Neuronal stem cell (in vitro differentiated cells): ENCODE results near the gene CCL18.
"Not testable (repeated sequence)": the region's sequence is repeated elsewhere in the genome, so short reads cannot be mapped to it uniquely, and the experiment has no call there.

Experiments
- DNase-seq: peaks from one replicate; pipeline ENCODE4 v3.0.0-alpha.2; 2013; ENCODE audit warnings: low spot score
- H2AFZ ChIP-seq: one replicate; pipeline ENCODE4 v1.6.1; 2013; ENCODE audit warnings: mild to moderate bottlenecking, low read length, inconsistent platforms
- H2AK5ac ChIP-seq: 2 replicates; pipeline ENCODE4 v1.6.1; 2013; ENCODE audit warnings: low read depth, mild to moderate bottlenecking, inconsistent platforms, low read length, moderate library complexity, mixed read lengths
- H2BK120ac ChIP-seq: 2 replicates; pipeline ENCODE4 v1.6.1; 2013; ENCODE audit warnings: low read depth, mild to moderate bottlenecking, inconsistent platforms, low read length, moderate library complexity, mixed read lengths
- H2BK12ac ChIP-seq: one replicate; pipeline ENCODE4 v1.6.1; 2013; ENCODE audit warnings: low read length, inconsistent platforms
- H2BK15ac ChIP-seq: 2 replicates; pipeline ENCODE4 v1.6.1; 2013; ENCODE audit warnings: mild to moderate bottlenecking, low read length, inconsistent platforms, mixed read lengths
- H2BK5ac ChIP-seq: one replicate; pipeline ENCODE4 v1.6.1; 2013; ENCODE audit warnings: inconsistent platforms, mild to moderate bottlenecking, low read length, moderate library complexity
- H3K14ac ChIP-seq: one replicate; pipeline ENCODE4 v1.6.1; 2013; ENCODE audit warnings: low read length, inconsistent platforms
- H3K18ac ChIP-seq: 2 replicates; pipeline ENCODE4 v1.6.1; 2013; ENCODE audit warnings: low read length, inconsistent platforms
- H3K23ac ChIP-seq: 2 replicates; pipeline ENCODE4 v1.6.1; 2013; ENCODE audit warnings: low read depth, mild to moderate bottlenecking, mixed read lengths, low read length, inconsistent platforms; ENCODE audit not compliant: poor library complexity
- H3K27ac ChIP-seq: replicated peaks from 3 replicates; pipeline ENCODE4 v1.5.1; 2013; ENCODE audit warnings: low read length, inconsistent platforms
- H3K27me3 ChIP-seq, 3 experiments: 2 replicates each; pipeline ENCODE4 v1.6.1; 2013; ENCODE audit warnings: low read length in 3 of 3, mild to moderate bottlenecking in 2 of 3, inconsistent platforms in 1 of 3, low read depth in 1 of 3, mixed read lengths in 1 of 3, moderate library complexity in 1 of 3; ENCODE audit not compliant: control insufficient read depth in 3 of 3, insufficient read depth in 3 of 3
- H3K36me3 ChIP-seq, 2 donors: replicated peaks in 1 of 2; 2 replicates each; pipeline ENCODE4 v1.6.1; 2013; ENCODE audit warnings: low read length in 2 of 2; ENCODE audit not compliant: control insufficient read depth in 2 of 2, insufficient read depth in 2 of 2
- H3K4ac ChIP-seq: 2 replicates; pipeline ENCODE4 v1.6.1; 2013; ENCODE audit warnings: inconsistent platforms, mild to moderate bottlenecking, low read length, moderate library complexity
- H3K4me1 ChIP-seq, 2 donors: 1 replicate in 1 of 2; 2 replicates in 1 of 2; pipeline ENCODE4 v1.6.1; 2013; ENCODE audit warnings: low read length in 2 of 2, low read depth in 1 of 2; ENCODE audit not compliant: control insufficient read depth in 2 of 2, insufficient read depth in 1 of 2
- H3K4me2 ChIP-seq: one replicate; pipeline ENCODE4 v1.6.1; 2013; ENCODE audit warnings: mild to moderate bottlenecking, low read length, inconsistent platforms; ENCODE audit not compliant: insufficient read depth, poor library complexity, severe bottlenecking
- H3K4me3 ChIP-seq, 2 donors: 2 replicates each; pipeline ENCODE4 v1.5.1; 2013; ENCODE audit warnings: low read length in 2 of 2, mild to moderate bottlenecking in 2 of 2, inconsistent platforms in 1 of 2, moderate library complexity in 1 of 2
- H3K79me1 ChIP-seq: one replicate; pipeline ENCODE4 v1.6.1; 2013; ENCODE audit warnings: low read depth, mild to moderate bottlenecking, inconsistent platforms, low read length, moderate library complexity
- H3K9ac ChIP-seq: one replicate; pipeline ENCODE4 v1.6.1; 2013; ENCODE audit warnings: mild to moderate bottlenecking, low read depth, low read length, inconsistent platforms; ENCODE audit not compliant: poor library complexity
- H3K9me3 ChIP-seq, 2 donors: replicated peaks in 1 of 2; 2 replicates each; pipeline versions ENCODE3 to v1.6.1; 2013; ENCODE audit warnings: low read length in 2 of 2, mild to moderate bottlenecking in 2 of 2, inconsistent platforms in 1 of 2, low read depth in 1 of 2, mixed read lengths in 1 of 2, moderate library complexity in 1 of 2; ENCODE audit not compliant: control insufficient read depth in 2 of 2, insufficient read depth in 1 of 2
- H4K8ac ChIP-seq: one replicate; pipeline ENCODE4 v1.6.1; 2013; ENCODE audit warnings: low read depth, mild to moderate bottlenecking, inconsistent platforms, low read length, moderate library complexity
- H4K91ac ChIP-seq: one replicate; pipeline ENCODE4 v1.6.1; 2013; ENCODE audit warnings: low read length, low read depth, mild to moderate bottlenecking, inconsistent platforms; ENCODE audit not compliant: poor library complexity
- WGBS, 2 donors: extraction: QIAGEN DNeasy Blood & Tissue Kit; methylation state at CpG; one replicate each; pipeline ENCODE4 v1.1.7; 2013; ENCODE audit warnings: missing lambda C conversion rate in 2 of 2, mixed read lengths in 1 of 2; ENCODE audit not compliant: insufficient read length in 2 of 2, insufficient replicate concordance in 1 of 2; ENCODE audit errors: extremely low coverage in 2 of 2; 5-methylcytosine and 5-hydroxymethylcytosine counted together

CCL18 gene

DNA sequence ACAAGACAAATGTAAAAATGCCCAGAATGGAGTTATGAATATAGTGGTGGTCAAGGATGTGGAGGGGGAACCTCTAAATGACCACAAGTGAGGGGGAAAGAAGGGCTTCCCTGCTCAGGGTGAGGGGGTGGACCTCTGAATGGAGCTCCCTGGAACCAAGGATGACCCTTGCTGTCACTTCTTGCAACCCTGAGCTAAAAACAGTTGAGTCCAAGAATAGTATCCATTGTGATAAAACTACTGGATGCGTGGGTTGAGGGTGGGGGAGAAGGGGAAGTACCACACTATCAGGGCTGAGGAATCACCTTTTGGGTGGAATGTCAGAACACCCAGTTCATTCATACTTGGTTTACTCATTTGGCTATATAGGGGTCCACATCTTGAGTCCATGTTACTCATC lies 34.9 kb downstream of the CCL18 start:
- no CpG with 5 or more reads among the region's 1 CpG for WGBS, 2 donors
- H2AK5ac ChIP-seq = not testable (repeated sequence)

DNA sequence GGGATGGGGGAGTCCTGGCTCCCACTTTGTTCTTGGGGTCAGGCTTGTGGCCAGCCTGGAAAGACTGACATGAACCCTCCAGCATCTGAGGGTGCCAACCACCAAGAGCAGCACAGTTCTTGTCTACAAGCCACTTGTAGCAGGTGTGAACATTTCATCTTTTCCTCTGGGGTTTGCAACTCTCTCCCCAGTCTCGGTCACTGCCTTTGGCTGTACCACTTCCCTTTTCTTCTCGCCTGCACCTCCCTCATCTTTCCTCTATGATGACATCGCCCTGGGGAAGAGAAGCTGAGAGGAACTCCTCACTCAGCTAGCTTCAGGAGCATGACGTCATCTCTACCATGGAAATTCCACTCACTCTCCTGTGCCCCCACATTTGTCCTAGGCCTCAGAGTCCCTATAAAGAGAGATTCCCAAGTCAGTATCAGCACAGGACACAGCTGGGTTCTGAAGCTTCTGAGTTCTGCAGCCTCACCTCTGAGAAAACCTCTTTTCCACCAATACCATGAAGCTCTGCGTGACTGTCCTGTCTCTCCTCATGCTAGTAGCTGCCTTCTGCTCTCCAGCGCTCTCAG lies 39.4 kb downstream of the CCL18 start, which contains the start of gene CCL4:
Gene CCL4, plus strand, starts transcription at position 427 of the 575 bp plus-strand sequence. Its CDS starts 79 bp downstream, at position 506.
- H3K14ac ChIP-seq, H3K36me3 ChIP-seq, H2BK120ac ChIP-seq, H4K8ac ChIP-seq, H2BK15ac ChIP-seq, H3K4me1 ChIP-seq, H4K91ac ChIP-seq, H3K9ac ChIP-seq, H2BK5ac ChIP-seq, H3K23ac ChIP-seq, H3K27me3 ChIP-seq, H2AK5ac ChIP-seq, H3K4me3 ChIP-seq, H3K79me1 ChIP-seq, H3K18ac ChIP-seq, H3K9me3 ChIP-seq, H2AFZ ChIP-seq, DNase-seq, H2BK12ac ChIP-seq, H3K4ac ChIP-seq, H3K27ac ChIP-seq, H3K4me2 ChIP-seq: not testable (repeated sequence)
- WGBS, 2 donors = no CpG with 5 or more reads among the region's 6 CpGs

More for the DNA sequence above, 34.9 kb downstream of the CCL18 start:
- H2BK120ac ChIP-seq, H3K4me3 ChIP-seq, H4K91ac ChIP-seq, DNase-seq, H3K4me1 ChIP-seq, H2BK12ac ChIP-seq, H3K14ac ChIP-seq, H2BK15ac ChIP-seq, H3K79me1 ChIP-seq, H3K4ac ChIP-seq, H3K4me2 ChIP-seq, H3K9me3 ChIP-seq, H3K9ac ChIP-seq, H3K23ac ChIP-seq, H4K8ac ChIP-seq, H2AFZ ChIP-seq, H3K36me3 ChIP-seq, H3K27me3 ChIP-seq, H2BK5ac ChIP-seq, H3K18ac ChIP-seq, H3K27ac ChIP-seq: not testable (repeated sequence)

DNA sequence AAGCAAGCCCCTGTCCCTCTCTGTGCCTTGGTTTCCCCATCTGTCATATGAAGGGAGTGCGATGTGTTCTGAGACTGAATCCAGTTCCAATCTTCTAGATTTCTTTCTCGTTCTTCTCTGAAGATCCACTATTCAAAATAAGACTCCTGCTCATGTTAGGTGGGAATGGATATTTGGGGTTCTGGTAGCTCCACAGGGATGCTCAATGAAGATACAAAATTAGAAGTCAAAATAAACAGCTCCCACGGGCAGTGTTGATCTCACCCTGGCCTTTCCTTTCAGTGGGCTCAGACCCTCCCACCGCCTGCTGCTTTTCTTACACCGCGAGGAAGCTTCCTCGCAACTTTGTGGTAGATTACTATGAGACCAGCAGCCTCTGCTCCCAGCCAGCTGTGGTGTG lies 40.2 kb downstream of the CCL18 start:
- not testable (repeated sequence) for H3K14ac ChIP-seq, H3K4me3 ChIP-seq, DNase-seq, H3K27ac ChIP-seq, H2AK5ac ChIP-seq, H2BK12ac ChIP-seq, H4K8ac ChIP-seq, H2BK120ac ChIP-seq, H3K4ac ChIP-seq, H3K4me1 ChIP-seq, H3K18ac ChIP-seq, H3K23ac ChIP-seq, H2BK5ac ChIP-seq, H2AFZ ChIP-seq, H3K36me3 ChIP-seq, H3K27me3 ChIP-seq, H3K4me2 ChIP-seq, H4K91ac ChIP-seq, H3K9ac ChIP-seq, H3K79me1 ChIP-seq, H3K9me3 ChIP-seq, H2BK15ac ChIP-seq
- no CpG with 5 or more reads among the region's 7 CpGs for WGBS, 2 donors

DNA sequence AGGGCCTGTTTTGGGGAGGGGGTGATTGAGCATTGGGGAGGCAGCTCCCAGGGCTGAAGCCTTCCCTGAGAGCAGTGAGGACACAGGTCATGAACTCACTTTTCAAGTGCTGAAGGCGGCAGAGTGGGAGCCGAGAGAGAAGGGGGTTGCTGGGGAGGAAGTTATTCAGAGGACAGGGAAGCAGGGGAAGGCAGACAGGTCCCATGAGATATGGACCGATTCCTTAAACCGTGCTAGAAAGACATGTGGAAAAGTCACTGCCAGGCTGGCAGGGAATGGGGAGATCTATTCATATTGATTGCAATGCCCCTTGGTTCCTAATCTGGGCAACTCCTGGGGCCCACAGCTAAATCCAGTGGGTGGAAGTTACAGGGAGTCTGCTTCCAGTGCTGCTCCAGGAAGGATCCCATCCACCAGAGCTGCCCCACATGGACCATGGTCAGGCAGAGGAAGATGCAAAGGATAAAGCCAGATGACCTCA lies 40.7 kb downstream of the CCL18 start:
- Histone ChIP-seq H3K9ac (no peak overlapping the region), H3K27ac (no peak overlapping the region), H3K4me1 (no peaks in the 10 kb centered on the region), H3K18ac (no peak overlapping the region), H3K4me3 (no peak overlapping the region), H3K9me3 (no peaks in the 10 kb centered on the region), H3K23ac (no peak overlapping the region), H3K79me1 (no peaks in the 10 kb centered on the region), H2BK15ac (no peak overlapping the region), H2AK5ac (no peak overlapping the region), H4K8ac (no peak overlapping the region), H2BK5ac (no peak overlapping the region), H2BK12ac (no peak overlapping the region), H2BK120ac (no peak overlapping the region), H4K91ac (no peak overlapping the region), H3K4ac (no peak overlapping the region), H3K36me3 (no peaks in the 10 kb centered on the region), H2AFZ (no peak overlapping the region), H3K27me3 (no peaks in the 10 kb centered on the region), H3K4me2 (no peak overlapping the region), H3K14ac (no peak overlapping the region)
- DNase-seq = no peak
- WGBS, 2 donors = no CpG with 5 or more reads among the region's 4 CpGs
